Heart left ventricle (tissue), 13 donors: ENCODE results near the gene PLEKHG4.

Source experiments
- CTCF ChIP-seq, 12 donors: fragments of 200-600 bp; sonication (generic) in 4 of 12; IDR thresholded peaks; one replicate each; pipeline versions ENCODE4 v1.5.0 to v1.8.0; 2018 to 2022; ENCODE audit warnings: antibody characterized with exemption in 12 of 12, mild to moderate bottlenecking in 5 of 12
- POLR2A ChIP-seq, 2 donors: fragments of 450-650 bp; IDR thresholded peaks; one replicate each; pipeline ENCODE4 v1.6.1; 2017; ENCODE audit warnings: antibody characterized with exemption in 2 of 2, mild to moderate bottlenecking in 2 of 2, moderate library complexity in 2 of 2
- donor health status: ischemic (EF 13 %, LVEDD 7.1; RV severe dilation, severe dysfunction).
- donor health status: DM: no; HTN: yes; CAD: no.
- donor health status: DM: no; HTN: no; CAD: no.
- donor health status: ischemic (EF 25% LVEDD 6.9; RV normal size, moderate dysfunction).
- donor health status: ischemic (EF 25% LVEDD 5.7; RV mildly dilated, moderate dysfunction).
- donor health status: ischemic (EF 35%, LVEDD 5.7; RV mildly dilated, moderate dysfunction).
- donor health status: nonischemic (EF 11% LVEDD 7.7; RV severe dilation, severe dysfunction).
- donor health status: DM: yes; HTN: yes; CAD: no.
- donor health status: PGD.
- donor health status: ischemic (EF 29% LVEDD 5.4; RV normal size, mild dysfunction).
- donor health status: nonischemic (EF 23%, LVEDD 6.1; RV moderate dilation, normal function).

DNA sequence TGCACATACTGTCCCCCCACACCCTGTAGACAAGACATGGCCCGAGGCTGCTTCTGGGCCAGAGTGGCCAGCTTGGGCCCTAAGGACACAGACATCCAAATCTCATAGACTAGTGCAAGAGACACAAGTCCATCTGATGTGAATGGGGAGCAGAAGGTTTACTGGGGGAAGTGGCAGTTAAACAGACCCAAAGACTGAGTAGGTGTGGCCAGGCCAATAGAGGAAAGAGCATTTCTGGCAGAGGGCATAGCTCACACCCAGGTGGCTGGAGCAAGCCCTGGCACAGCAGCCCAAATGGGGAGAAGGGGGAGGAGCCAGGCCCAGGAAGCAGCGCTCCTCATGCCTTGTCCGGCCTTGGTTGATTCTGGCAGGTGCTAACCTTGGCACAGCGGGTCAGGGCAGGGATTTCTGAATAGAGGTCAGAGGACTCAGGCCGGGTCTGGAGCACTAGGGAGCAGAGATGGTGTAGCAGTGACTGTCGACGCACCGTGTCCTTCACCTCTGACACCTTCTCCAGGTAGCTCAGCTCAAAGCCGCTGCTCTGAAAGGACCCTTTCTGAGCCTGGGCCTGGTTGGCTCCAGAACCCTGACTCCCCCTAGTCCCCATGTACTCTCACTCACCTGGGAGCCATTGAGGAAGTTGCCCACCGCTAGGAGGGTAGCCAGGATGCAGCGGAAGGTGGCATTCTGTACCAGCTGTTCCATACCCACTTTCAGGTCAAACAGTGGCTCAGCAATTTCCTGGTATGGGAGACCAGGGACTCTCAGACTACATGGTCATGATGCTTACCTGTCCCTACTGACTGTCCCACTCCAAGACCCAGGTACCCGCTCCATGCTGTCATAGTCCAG, 48.3 kb upstream of the PLEKHG4 start:
- TF ChIP-seq POLR2A (IDR thresholded peaks at IDR 0.05) (no peak), CTCF (IDR thresholded peaks at IDR 0.05) (no peak)
